ENCODE data around the gene IKZF1. TPM values are rescaled to one million over a fixed set of nuclear protein-coding genes. Genes with fewer than 3 reads are reported as not detected.

Gene IKZF1
- polyA plus RNA-seq, 1 experiment, result not detected

GRCh38 chr7:50418526-50419290, 114.2 kb downstream of the IKZF1 start:
- H3K36me3 ChIP-seq (ENCODE audit: control insufficient read depth, insufficient read depth, low read length), result no peaks in the 10 kb centered on the region
- TF ChIP-seq, protein P1, sequence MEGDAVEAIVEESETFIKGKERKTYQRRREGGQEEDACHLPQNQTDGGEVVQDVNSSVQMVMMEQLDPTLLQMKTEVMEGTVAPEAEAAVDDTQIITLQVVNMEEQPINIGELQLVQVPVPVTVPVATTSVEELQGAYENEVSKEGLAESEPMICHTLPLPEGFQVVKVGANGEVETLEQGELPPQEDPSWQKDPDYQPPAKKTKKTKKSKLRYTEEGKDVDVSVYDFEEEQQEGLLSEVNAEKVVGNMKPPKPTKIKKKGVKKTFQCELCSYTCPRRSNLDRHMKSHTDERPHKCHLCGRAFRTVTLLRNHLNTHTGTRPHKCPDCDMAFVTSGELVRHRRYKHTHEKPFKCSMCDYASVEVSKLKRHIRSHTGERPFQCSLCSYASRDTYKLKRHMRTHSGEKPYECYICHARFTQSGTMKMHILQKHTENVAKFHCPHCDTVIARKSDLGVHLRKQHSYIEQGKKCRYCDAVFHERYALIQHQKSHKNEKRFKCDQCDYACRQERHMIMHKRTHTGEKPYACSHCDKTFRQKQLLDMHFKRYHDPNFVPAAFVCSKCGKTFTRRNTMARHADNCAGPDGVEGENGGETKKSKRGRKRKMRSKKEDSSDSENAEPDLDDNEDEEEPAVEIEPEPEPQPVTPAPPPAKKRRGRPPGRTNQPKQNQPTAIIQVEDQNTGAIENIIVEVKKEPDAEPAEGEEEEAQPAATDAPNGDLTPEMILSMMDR (IDR thresholded peaks at IDR 0.05; ENCODE audit: insufficient read depth, low read depth, low read length), result no peak
- H3K4me3 ChIP-seq (ENCODE audit: low read depth, low read length), result no peak overlapping the region
- POLR2A ChIA-PET, result no interaction called here
- CTCF ChIA-PET, result interaction anchor here (0.7 to 3.9 kb wide), 23 partner anchors 8 to 742 kb away, joined by 3 to 21 read pairs (median 3); no protein-coding TSS in a partner anchor
- peaks cover 4% of the 10 kb centered on the region for H3K27me3 ChIP-seq (ENCODE audit: control insufficient read depth, insufficient read depth, low read length)
- DNase-seq (ENCODE audit: low read depth), result no peak

DNA sequence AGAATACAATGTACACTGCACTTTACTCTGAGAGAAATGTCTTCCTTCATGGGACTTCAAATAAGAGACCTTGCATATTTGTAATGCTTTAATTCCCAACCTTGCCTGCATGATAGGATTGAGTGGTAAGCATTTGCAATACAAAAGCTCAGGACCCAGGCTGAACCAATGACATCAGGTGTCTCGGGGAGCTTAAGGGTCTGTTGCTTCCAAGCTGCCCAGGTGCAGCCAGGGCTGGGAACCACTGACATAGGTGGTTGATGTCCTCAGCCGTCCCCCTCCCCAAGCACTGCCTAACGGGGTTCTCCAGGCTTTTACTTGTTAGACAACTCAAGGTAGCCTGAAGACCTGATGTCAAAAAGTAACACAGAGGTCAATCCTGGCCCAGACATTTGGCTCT, 116.5 kb downstream of the IKZF1 start:
- DNase-seq (ENCODE audit: low read depth), result no peak
- Histone ChIP-seq H3K4me3 (ENCODE audit: low read depth, low read length) (no peak overlapping the region), H3K36me3 (ENCODE audit: control insufficient read depth, insufficient read depth, low read length) (no peaks in the 10 kb centered on the region), H3K27me3 (ENCODE audit: control insufficient read depth, insufficient read depth, low read length) (0 out of 2 replicates have a peak, but pooled peaks cover 1% of the 10 kb centered on the region)
- POLR2A ChIA-PET, result no interaction called here
- CTCF ChIA-PET, result interaction anchor here (1.0 to 3.9 kb wide), 3 partner anchors 27 to 740 kb away, joined by 3 to 16 read pairs (median 3); no protein-coding TSS in a partner anchor
- TF ChIP-seq, protein P1 (IDR thresholded peaks at IDR 0.05; ENCODE audit: insufficient read depth, low read depth, low read length), result no peak

- TF ChIP-seq, protein P1 (IDR thresholded peaks at IDR 0.05; ENCODE audit: insufficient read depth, low read depth, low read length), result no peak
- H3K4me3 ChIP-seq (ENCODE audit: low read depth, low read length), result no peak overlapping the region
- H3K27me3 ChIP-seq (ENCODE audit: control insufficient read depth, insufficient read depth, low read length), result 0 out of 2 replicates have a peak, but pooled peaks cover 1% of the 10 kb centered on the region
- ChIA-PET CTCF (no interaction called here), POLR2A (no interaction called here)
- no peak for DNase-seq (ENCODE audit: low read depth)
- no peaks in the 10 kb centered on the region for H3K36me3 ChIP-seq (ENCODE audit: control insufficient read depth, insufficient read depth, low read length)
Measured at GRCh38 chr7:50422858-50423257, 118.3 kb downstream of the IKZF1 start.

DNA sequence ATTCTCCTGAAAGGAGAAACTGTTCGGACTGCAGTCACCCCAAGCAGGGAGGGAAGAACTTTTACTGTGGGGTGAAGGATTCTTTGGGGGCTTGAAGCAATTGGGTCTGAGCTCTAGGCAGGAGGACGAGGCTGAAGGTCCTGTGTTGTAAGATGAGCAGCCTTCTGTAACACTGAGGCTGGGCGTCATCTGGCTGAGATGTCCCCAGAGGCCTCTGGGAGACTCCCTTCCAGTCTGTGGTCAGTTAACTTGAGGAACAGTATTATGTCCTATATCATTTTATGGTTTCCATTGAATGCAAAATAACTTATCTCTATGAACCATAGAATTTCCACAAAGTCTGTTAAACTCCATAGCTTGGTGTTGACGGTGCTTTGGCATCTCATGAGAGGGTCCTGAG, 119.3 kb downstream of the IKZF1 start:
- CTCF ChIA-PET, result interaction anchor here (0.7 kb wide), 1 partner anchor 739 kb away, joined by 3 read pairs; no protein-coding TSS in a partner anchor
- H3K36me3 ChIP-seq (ENCODE audit: control insufficient read depth, insufficient read depth, low read length), result no peaks in the 10 kb centered on the region
- no peak for DNase-seq (ENCODE audit: low read depth)
- POLR2A ChIA-PET, result no interaction called here
- H3K4me3 ChIP-seq (ENCODE audit: low read depth, low read length), result no peak overlapping the region
- TF ChIP-seq, protein P1 (IDR thresholded peaks at IDR 0.05; ENCODE audit: insufficient read depth, low read depth, low read length), result no peak
- 0 out of 2 replicates have a peak, but pooled peaks cover 1% of the 10 kb centered on the region for H3K27me3 ChIP-seq (ENCODE audit: control insufficient read depth, insufficient read depth, low read length)

DNA sequence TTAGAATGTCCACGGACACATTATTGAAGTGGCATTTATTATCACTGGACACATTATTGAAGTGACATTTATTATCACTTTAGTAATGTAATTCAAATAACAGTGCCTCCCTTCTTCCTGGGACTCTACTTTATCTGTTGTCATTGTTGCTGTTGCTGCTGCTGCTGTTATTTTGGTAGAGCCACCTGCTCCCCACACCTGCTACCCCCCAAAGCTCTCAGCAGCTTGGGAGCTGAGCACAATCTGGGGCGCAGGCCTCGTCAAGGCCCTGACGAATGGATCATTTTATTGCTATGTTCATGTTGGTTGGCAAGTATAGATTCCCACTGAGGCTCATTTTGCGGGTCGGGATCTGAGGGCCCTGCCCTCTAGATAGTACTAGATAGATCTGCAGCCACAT, 120.8 kb downstream of the IKZF1 start:
- no peak for DNase-seq (ENCODE audit: low read depth)
- H3K4me3 ChIP-seq (ENCODE audit: low read depth, low read length), result no peak overlapping the region
- H3K36me3 ChIP-seq (ENCODE audit: control insufficient read depth, insufficient read depth, low read length), result no peaks in the 10 kb centered on the region
- POLR2A ChIA-PET, result no interaction called here
- H3K27me3 ChIP-seq (ENCODE audit: control insufficient read depth, insufficient read depth, low read length), result 0 out of 2 replicates have a peak, but pooled peaks cover under 1% of the 10 kb centered on the region
- TF ChIP-seq, protein P1 (IDR thresholded peaks at IDR 0.05; ENCODE audit: insufficient read depth, low read depth, low read length), result no peak
- CTCF ChIA-PET, result interaction anchor here (3.9 kb wide), 1 partner anchor 8 kb away, joined by 21 read pairs; no protein-coding TSS in a partner anchor
